IMR-90 (cell line): ENCODE measurements around the gene SERPINB1. TPM values are rescaled to one million over a fixed set of nuclear protein-coding genes. Genes with fewer than 3 reads are reported as not detected.
A peak's percentile ranks its signal among the peaks of the same experiment; 100 is the strongest.

Experiments used
- ATAC-seq: fragments of 200-7000 bp; cut with Tn5 transposase; 2 replicates; pipeline ENCODE4 v1.9.1; 2020; ENCODE audit warnings: low read depth, mild to moderate bottlenecking, moderate library complexity
- BruUV-seq: library from RNA; stranded (reverse); fragments of 400-500 nt; replicated peaks from 2 replicates; lab custom pipeline; 2021; lab: Mats Ljungman, UMichigan
- CTCF ChIA-PET: fragments of 300-600 bp; formaldehyde crosslinking; extraction: SDS; loops from one replicate; lab custom pipeline; 2021; ENCODE audit warnings: antibody characterized with exemption; lab: Yijun Ruan, JAX
- POLR2A ChIA-PET: fragments of 300-600 bp; sonication (Branson Sonifier 250); formaldehyde crosslinking; loops from one replicate; lab custom pipeline; 2022; ENCODE audit warnings: antibody characterized with exemption; ENCODE audit not compliant: unreplicated experiment; lab: Charles Lee
- DNase-seq: peaks from one replicate; pipeline ENCODE4 v3.0.0; 2013
- H2AFZ ChIP-seq: replicated peaks from 2 replicates; pipeline ENCODE3; 2013; ENCODE audit warnings: low read length, mild to moderate bottlenecking; ENCODE audit not compliant: poor library complexity
- H2AK5ac ChIP-seq: 2 replicates; pipeline ENCODE4 v1.6.1; 2013; ENCODE audit warnings: low read depth, low read length, inconsistent platforms
- H2AK9ac ChIP-seq: replicated peaks from 2 replicates; pipeline ENCODE3; 2013; ENCODE audit warnings: mild to moderate bottlenecking, low read depth, low read length, moderate library complexity; ENCODE audit not compliant: poor library complexity
- H2BK120ac ChIP-seq: 2 replicates; pipeline ENCODE4 v1.6.1; 2013; ENCODE audit warnings: low read depth, low read length, inconsistent platforms
- H2BK15ac ChIP-seq: 3 replicates; pipeline ENCODE4 v1.6.1; 2013; ENCODE audit warnings: low read depth, low read length, inconsistent platforms
- H2BK20ac ChIP-seq: 2 replicates; pipeline ENCODE4 v1.6.1; 2013; ENCODE audit warnings: low read depth, mild to moderate bottlenecking, inconsistent platforms, low read length, moderate library complexity
- H2BK5ac ChIP-seq: 2 replicates; pipeline ENCODE4 v1.6.1; 2013; ENCODE audit warnings: mild to moderate bottlenecking, low read depth, low read length, inconsistent platforms; ENCODE audit not compliant: poor library complexity, severe bottlenecking
- H3K14ac ChIP-seq: replicated peaks from 2 replicates; pipeline ENCODE4 v1.6.1; 2013; ENCODE audit warnings: low read depth, low read length, inconsistent platforms
- H3K18ac ChIP-seq: 2 replicates; pipeline ENCODE4 v1.6.1; 2013; ENCODE audit warnings: low read depth, low read length, control low read depth
- H3K23ac ChIP-seq: 2 replicates; pipeline ENCODE4 v1.6.1; 2013; ENCODE audit warnings: low read depth, low read length, inconsistent platforms
- H3K27ac ChIP-seq: 2 replicates; pipeline ENCODE4 v1.5.1; 2013; ENCODE audit warnings: mild to moderate bottlenecking, control low read depth, low read length; ENCODE audit not compliant: insufficient read depth
- H3K27me3 ChIP-seq: 2 replicates; pipeline ENCODE4 v1.6.1; 2013; ENCODE audit warnings: low read length; ENCODE audit not compliant: control insufficient read depth, insufficient read depth
- H3K36me3 ChIP-seq: 2 replicates; pipeline ENCODE4 v1.6.1; 2013; ENCODE audit warnings: low read length, mixed read lengths; ENCODE audit not compliant: control insufficient read depth, insufficient read depth
- H3K4ac ChIP-seq: 2 replicates; pipeline ENCODE4 v1.6.1; 2013; ENCODE audit warnings: low read depth, low read length, inconsistent platforms
- H3K4me1 ChIP-seq: 2 replicates; pipeline ENCODE4 v1.6.1; 2013; ENCODE audit warnings: low read length, mixed read lengths; ENCODE audit not compliant: control insufficient read depth, insufficient read depth
- H3K4me2 ChIP-seq: 2 replicates; pipeline ENCODE4 v1.6.1; 2013; ENCODE audit warnings: low read depth, mild to moderate bottlenecking, control low read depth, low read length, moderate library complexity
- H3K4me3 ChIP-seq: 2 replicates; pipeline ENCODE4 v1.5.1; 2013; ENCODE audit warnings: low read depth, mild to moderate bottlenecking, control low read depth, low read length, moderate library complexity; ENCODE audit not compliant: insufficient read depth
- H3K56ac ChIP-seq: 2 replicates; pipeline ENCODE4 v1.6.1; 2013; ENCODE audit warnings: low read length, inconsistent platforms; ENCODE audit not compliant: insufficient read depth; ENCODE audit errors: extremely low read depth
- H3K79me1 ChIP-seq, 2 experiments: 2 replicates each; pipeline ENCODE4 v1.6.1; 2013; ENCODE audit warnings: low read length in 2 of 2, inconsistent platforms in 1 of 2, low read depth in 1 of 2
- H3K9ac ChIP-seq: 2 replicates; pipeline ENCODE4 v1.6.1; 2013; ENCODE audit warnings: low read depth, low read length, control low read depth
- H3K9me1 ChIP-seq: 2 replicates; pipeline ENCODE4 v1.6.1; 2013; ENCODE audit warnings: low read length, inconsistent platforms; ENCODE audit not compliant: insufficient read depth
- H3K9me3 ChIP-seq: 2 replicates; pipeline ENCODE4 v1.6.1; 2013; ENCODE audit warnings: low read length; ENCODE audit not compliant: control insufficient read depth, insufficient read depth
- H4K20me1 ChIP-seq: 2 replicates; pipeline ENCODE4 v1.6.1; 2013; ENCODE audit warnings: low read length, inconsistent platforms; ENCODE audit not compliant: insufficient read depth
- H4K5ac ChIP-seq: 2 replicates; pipeline ENCODE4 v1.6.1; 2013; ENCODE audit warnings: mild to moderate bottlenecking, low read depth, low read length, control low read depth
- H4K8ac ChIP-seq, 2 experiments: 2 replicates each; pipeline ENCODE4 v1.6.1; 2013; ENCODE audit warnings: low read depth in 2 of 2, low read length in 2 of 2, control low read depth in 1 of 2, inconsistent platforms in 1 of 2
- H4K91ac ChIP-seq: 2 replicates; pipeline ENCODE4 v1.6.1; 2013; ENCODE audit warnings: low read depth, low read length, inconsistent platforms; ENCODE audit not compliant: insufficient read depth
- BHLHE40 ChIP-seq: fragments of 150-350 bp; IDR thresholded peaks from 2 replicates; pipeline ENCODE4 v1.6.1; 2016; ENCODE audit warnings: mild to moderate bottlenecking, low read depth, low read length
- CEBPB ChIP-seq: IDR thresholded peaks from 2 replicates; pipeline ENCODE4 v1.6.1; 2012; ENCODE audit warnings: low read depth, low read length, improper control_type of control experiment
- ELK1 ChIP-seq: fragments of 150-350 bp; IDR thresholded peaks from 2 replicates; pipeline ENCODE4 v1.6.1; 2016; ENCODE audit warnings: low read depth, mild to moderate bottlenecking, low read length, moderate library complexity, borderline replicate concordance
- FOS ChIP-seq: fragments of 150-350 bp; IDR thresholded peaks from 2 replicates; pipeline ENCODE4 v1.6.1; 2016; ENCODE audit warnings: low read depth, low read length
- MAZ ChIP-seq: IDR thresholded peaks from 2 replicates; pipeline ENCODE4 v1.6.1; 2012; ENCODE audit warnings: low read depth, mild to moderate bottlenecking, low read length, improper control_type of control experiment, moderate library complexity, borderline replicate concordance
- MXI1 ChIP-seq: IDR thresholded peaks from 2 replicates; pipeline ENCODE4 v1.6.1; 2012; ENCODE audit warnings: low read depth, mild to moderate bottlenecking, low read length, moderate library complexity, borderline replicate concordance
- POLR2A ChIP-seq: IDR thresholded peaks from 2 replicates; pipeline ENCODE4 v1.6.1; 2012; ENCODE audit warnings: mild to moderate bottlenecking, low read depth, low read length
- RAD21 ChIP-seq: IDR thresholded peaks from 2 replicates; pipeline ENCODE4 v1.6.1; 2012; ENCODE audit warnings: low read length, improper control_type of control experiment
- RCOR1 ChIP-seq: IDR thresholded peaks from 2 replicates; pipeline ENCODE4 v1.6.1; 2012; ENCODE audit warnings: mild to moderate bottlenecking, low read length, improper control_type of control experiment; ENCODE audit not compliant: insufficient replicate concordance
- RFX5 ChIP-seq: IDR thresholded peaks from 2 replicates; pipeline ENCODE4 v1.8.0; 2012; ENCODE audit warnings: low read depth, mild to moderate bottlenecking, low read length, moderate library complexity
- SMC3 ChIP-seq: fragments of 150-350 bp; IDR thresholded peaks from 2 replicates; pipeline ENCODE4 v1.6.1; 2016; ENCODE audit warnings: low read depth, mild to moderate bottlenecking, antibody characterized with exemption, low read length, moderate library complexity
- USF2 ChIP-seq: fragments of 150-350 bp; IDR thresholded peaks from 2 replicates; pipeline ENCODE4 v1.6.1; 2017; ENCODE audit warnings: mild to moderate bottlenecking, antibody characterized with exemption, low read length, low read depth
- WGBS, 2 experiments: methylation state at CpG; one replicate each; pipeline versions ENCODE4 v1.1.5 to v1.1.7; 2013; ENCODE audit warnings: missing lambda C conversion rate in 2 of 2; ENCODE audit not compliant: insufficient read length in 1 of 2; ENCODE audit errors: extremely low coverage in 2 of 2; 5-methylcytosine and 5-hydroxymethylcytosine counted together
- dilution Hi-C: fragments of 300-500 bp; cut with HindIII; formaldehyde crosslinking; loops from one replicate; pipeline ENCODE4 v1.14.3; 2018; ENCODE audit warnings: low sequenced_read_pairs; ENCODE audit not compliant: unreplicated experiment
- in situ Hi-C: fragments of 300-500 bp; cut with MboI; formaldehyde crosslinking; loops from 3 replicates; pipeline ENCODE4 v1.14.3; 2019; ENCODE audit warnings: low sequenced_read_pairs, inconsistent platforms, mixed read lengths
- intact Hi-C: fragments of 100-400 bp; cut with micrococcal nuclease; formaldehyde crosslinking; loops from 2 replicates; pipeline ENCODE4 v1.10.0; 2022
- polyA plus RNA-seq, 3 experiments: library from polyadenylated mRNA; depleted of rRNA; stranded (reverse); fragments of >200 nt; gene quantifications; 2 replicates each; pipeline ENCODE4 v1.2.3, GENCODE V29; 2012; ENCODE audit warnings: low replicate concordance in 1 of 3
- total RNA-seq: library from RNA; depleted of rRNA; stranded (reverse); fragments of >200 nt; gene quantifications from 2 replicates; pipeline ENCODE4 v1.2.3, GENCODE V29; 2012

Gene SERPINB1
- total and polyA plus RNA-seq, 2 of the 4 experiments (the other 2 are of a cell fraction) = 6.1 to 9.1 TPM

GRCh38 chr6:2843138-2843740, 1.6 kb upstream of the SERPINB1 start:
- Histone ChIP-seq H3K27ac (no peak overlapping the region), H4K5ac (no peak overlapping the region), H2AK5ac (peak overlapping the region; percentile 38; the same call in 1 of the 2 replicates), H2BK120ac (no peak overlapping the region), H3K27me3 (no peaks in the 10 kb centered on the region), H3K56ac (no peak overlapping the region), H3K4ac (no peak overlapping the region), H3K9me1 (peaks cover 18% of the 10 kb centered on the region), H4K20me1 (no peaks in the 10 kb centered on the region), H2BK15ac (0 out of 3 replicates have a peak overlapping the region, but pooled peaks have one; percentile 1), H2AFZ (no peak overlapping the region), H3K9me3 (no peaks in the 10 kb centered on the region), H3K79me1 (peaks cover 14 to 22% of the 10 kb centered on the region in 2 experiments), H3K23ac (no peak overlapping the region), H3K4me3 (no peak overlapping the region), H2BK20ac (no peak overlapping the region), H3K9ac (no peak overlapping the region), H3K4me2 (no peak overlapping the region), H2AK9ac (no peak overlapping the region), H3K4me1 (peaks cover 25% of the 10 kb centered on the region), H3K18ac (no peak overlapping the region), H4K8ac (no peak overlapping the region), H2BK5ac (no peak overlapping the region), H3K14ac (no peak overlapping the region), H3K36me3 (no peaks in the 10 kb centered on the region), H4K91ac (no peak overlapping the region; the same call in 1 of the 2 replicates)
- TF ChIP-seq RAD21 (no peak), RCOR1 (no peak), FOS (no peak), POLR2A (no peak), SMC3 (no peak), RFX5 (no peak), ELK1 (no peak), MXI1 (no peak), BHLHE40 (no peak), CEBPB (no peak), MAZ (no peak), USF2 (no peak)
- intact Hi-C loops (loop anchor here (5.0 kb wide), 1 partner anchor 106 kb away; no protein-coding TSS in a partner anchor), dilution Hi-C loops (no loop called here), in situ Hi-C loops (loop anchor here (5.0 to 10.0 kb wide), 3 partner anchors 51 to 212 kb away; no protein-coding TSS in a partner anchor)
- BruUV-seq = no TSS peak
- ChIA-PET CTCF (interaction anchor here (1.1 kb wide), 1 partner anchor 89 kb away, joined by 3 read pairs; no protein-coding TSS in a partner anchor), POLR2A (no interaction called here)
- DNase-seq (no peak), ATAC-seq (no peak)
- WGBS, 2 experiments = 65% methylated on average over 2 of the region's 2 CpGs; no CpG with 5 or more reads in 1 of the 2 experiments
